ENCODE measurements around the gene RABGAP1L. TPM values are rescaled to one million over a fixed set of nuclear protein-coding genes. Genes with fewer than 3 reads are reported as not detected.

RABGAP1L gene
- total and polyA plus RNA-seq, 10 donors = 30.3 to 125 (median 77.7) TPM

- Histone ChIP-seq H3K27me3 (replicated peaks in 1 of 7) (no peaks in the 10 kb centered on the region), H3K27ac (no peak overlapping the region), H3K36me3 (no peaks in the 10 kb centered on the region), H3K4me3 (no peak overlapping the region), H3K9me3 (no peaks in the 10 kb centered on the region), H3K4me1 (peaks cover 0 to 20% (median 2%) of the 10 kb centered on the region in 6 donors)
- 54 to 74% (median 67%) methylated on average over 3 of the region's 3 CpGs for WGBS, 5 donors
- TF ChIP-seq POLR2AphosphoS5 (IDR thresholded peaks at IDR 0.05) (no peak), POLR2A (IDR thresholded peaks at IDR 0.05) (no peak)
- TF ChIP-seq, protein P1, sequence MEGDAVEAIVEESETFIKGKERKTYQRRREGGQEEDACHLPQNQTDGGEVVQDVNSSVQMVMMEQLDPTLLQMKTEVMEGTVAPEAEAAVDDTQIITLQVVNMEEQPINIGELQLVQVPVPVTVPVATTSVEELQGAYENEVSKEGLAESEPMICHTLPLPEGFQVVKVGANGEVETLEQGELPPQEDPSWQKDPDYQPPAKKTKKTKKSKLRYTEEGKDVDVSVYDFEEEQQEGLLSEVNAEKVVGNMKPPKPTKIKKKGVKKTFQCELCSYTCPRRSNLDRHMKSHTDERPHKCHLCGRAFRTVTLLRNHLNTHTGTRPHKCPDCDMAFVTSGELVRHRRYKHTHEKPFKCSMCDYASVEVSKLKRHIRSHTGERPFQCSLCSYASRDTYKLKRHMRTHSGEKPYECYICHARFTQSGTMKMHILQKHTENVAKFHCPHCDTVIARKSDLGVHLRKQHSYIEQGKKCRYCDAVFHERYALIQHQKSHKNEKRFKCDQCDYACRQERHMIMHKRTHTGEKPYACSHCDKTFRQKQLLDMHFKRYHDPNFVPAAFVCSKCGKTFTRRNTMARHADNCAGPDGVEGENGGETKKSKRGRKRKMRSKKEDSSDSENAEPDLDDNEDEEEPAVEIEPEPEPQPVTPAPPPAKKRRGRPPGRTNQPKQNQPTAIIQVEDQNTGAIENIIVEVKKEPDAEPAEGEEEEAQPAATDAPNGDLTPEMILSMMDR (IDR thresholded peaks at IDR 0.05 in 8 of 11, conservative IDR thresholded peaks at IDR 0.05 in 3 of 11) = peak in 10 of 11 experiments; percentile 8 to 59 (median 45)
- intact Hi-C loops (cut with DNase I; ENCODE audit: low total_unique reads) = loop anchor here (5.0 kb wide), 1 partner anchor 480 kb away; no protein-coding TSS in a partner anchor
- no peak for DNase-seq
Observed at GRCh38 chr1:174262349-174263241, 103.3 kb downstream of the RABGAP1L start.

DNA sequence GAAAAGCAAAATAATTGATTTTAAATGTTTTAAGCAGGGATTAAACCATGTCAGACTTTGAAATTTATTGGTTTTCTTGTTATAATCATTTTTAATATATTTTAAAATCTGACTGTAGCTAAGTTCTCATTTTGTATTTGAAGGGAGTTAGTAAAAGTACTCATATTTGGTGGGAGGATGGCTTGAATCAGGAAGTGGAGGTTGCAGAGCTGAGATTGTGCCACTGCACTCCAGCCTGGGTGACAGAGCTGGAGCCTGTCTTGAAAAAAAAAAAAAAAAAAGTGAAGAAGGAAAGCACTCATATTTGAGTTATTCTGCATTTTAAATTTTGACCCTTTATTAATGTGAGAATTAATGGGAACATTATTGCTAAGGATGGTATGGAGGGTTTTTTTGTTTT lies 106.0 kb downstream of the RABGAP1L start:
- intact Hi-C loops (cut with DNase I; ENCODE audit: low total_unique reads) = no loop called here

GRCh38 chr1:174266476-174266875 lies 107.2 kb downstream of the RABGAP1L start:
- H3K27me3 ChIP-seq (replicated peaks in 1 of 7) = no peaks in the 10 kb centered on the region
- 90 to 99% (median 93%) methylated on average over 2 of the region's 2 CpGs for WGBS, 5 donors
- H3K27ac ChIP-seq = no peak overlapping the region
- intact Hi-C loops (cut with DNase I; ENCODE audit: low total_unique reads) = no loop called here
- peaks cover 0 to 20% (median 2%) of the 10 kb centered on the region in 6 donors for H3K4me1 ChIP-seq
- TF ChIP-seq POLR2AphosphoS5 (IDR thresholded peaks at IDR 0.05) (no peak), POLR2A (IDR thresholded peaks at IDR 0.05) (no peak)
- TF ChIP-seq, protein P1 (IDR thresholded peaks at IDR 0.05 in 8 of 11, conservative IDR thresholded peaks at IDR 0.05 in 3 of 11) = no peak
- peaks cover 0 to 7% (median 0%) of the 10 kb centered on the region in 6 donors for H3K36me3 ChIP-seq
- no peak for DNase-seq
- H3K9me3 ChIP-seq = no peaks in the 10 kb centered on the region
- no peak overlapping the region for H3K4me3 ChIP-seq

More for the DNA sequence above, 106.0 kb downstream of the RABGAP1L start:
- no peaks in the 10 kb centered on the region for H3K27me3 ChIP-seq (replicated peaks in 1 of 7)
- H3K27ac ChIP-seq = no peak overlapping the region
- DNase-seq = no peak
- no peak for TF ChIP-seq POLR2A (IDR thresholded peaks at IDR 0.05)
- TF ChIP-seq POLR2AphosphoS5 (IDR thresholded peaks at IDR 0.05) = no peak
- TF ChIP-seq, protein P1 (IDR thresholded peaks at IDR 0.05 in 8 of 11, conservative IDR thresholded peaks at IDR 0.05 in 3 of 11) = no peak
- peaks cover 0 to 20% (median 2%) of the 10 kb centered on the region in 6 donors for H3K4me1 ChIP-seq
- H3K9me3 ChIP-seq = no peaks in the 10 kb centered on the region
- peaks cover 0 to 7% (median 0%) of the 10 kb centered on the region in 6 donors for H3K36me3 ChIP-seq
- H3K4me3 ChIP-seq = no peak overlapping the region

DNA sequence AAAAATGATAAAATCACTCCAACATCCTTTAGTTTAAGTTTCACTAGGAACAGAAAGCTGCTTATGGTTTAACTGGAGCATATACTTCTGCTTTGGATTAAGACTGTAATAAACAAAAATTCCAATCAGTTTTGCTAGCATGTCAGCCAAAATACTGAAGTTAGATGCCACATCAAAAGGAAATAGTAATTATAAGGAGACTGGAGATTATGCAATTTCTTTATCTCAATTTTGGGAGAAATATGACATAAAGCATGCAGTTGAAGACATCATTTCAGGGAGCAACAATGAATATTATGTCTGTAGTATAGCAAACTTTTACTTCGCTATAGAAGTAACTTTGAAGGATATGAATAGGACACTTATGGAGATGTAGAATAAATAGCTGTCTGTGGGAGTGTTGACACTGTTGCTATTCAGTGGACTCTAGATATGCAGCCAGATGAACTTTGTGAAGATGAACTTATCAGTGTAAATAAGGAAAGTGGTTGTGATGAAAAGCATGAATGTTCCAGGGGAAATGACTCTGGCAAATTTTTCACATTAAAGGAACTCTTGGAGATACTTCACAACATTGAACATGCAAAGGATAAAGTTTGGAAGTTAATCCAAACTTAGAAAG lies 107.8 kb downstream of the RABGAP1L start:
- Histone ChIP-seq H3K36me3 (peaks cover 0 to 7% (median 0%) of the 10 kb centered on the region in 6 donors), H3K27me3 (replicated peaks in 1 of 7) (no peaks in the 10 kb centered on the region), H3K27ac (no peak overlapping the region), H3K9me3 (no peaks in the 10 kb centered on the region), H3K4me3 (no peak overlapping the region), H3K4me1 (peaks cover 0 to 20% (median 2%) of the 10 kb centered on the region in 6 donors)
- intact Hi-C loops (cut with DNase I; ENCODE audit: low total_unique reads) = no loop called here
- no peak for TF ChIP-seq POLR2A (IDR thresholded peaks at IDR 0.05)
- TF ChIP-seq, protein P1 (IDR thresholded peaks at IDR 0.05 in 8 of 11, conservative IDR thresholded peaks at IDR 0.05 in 3 of 11) = no peak
- TF ChIP-seq POLR2AphosphoS5 (IDR thresholded peaks at IDR 0.05) = no peak
- WGBS, 5 donors = 79 to 90% (median 88%) methylated on average over 1 of the region's 1 CpG
- no peak for DNase-seq

Data from spleen (tissue), 11 donors.